IMR-90 (cell line): ENCODE measurements around the gene RFTN2. TPM values are rescaled to one million over a fixed set of nuclear protein-coding genes. Genes with fewer than 3 reads are reported as not detected.
"Not testable (repeated sequence)": the region's sequence is repeated elsewhere in the genome, so short reads cannot be mapped to it uniquely, and the experiment has no call there.

ENCODE experiments used
- ATAC-seq: fragments of 200-7000 bp; cut with Tn5 transposase; 2 replicates; pipeline ENCODE4 v1.9.1; 2020; ENCODE audit warnings: low read depth, mild to moderate bottlenecking, moderate library complexity
- BruUV-seq: library from RNA; stranded (reverse); fragments of 400-500 nt; replicated peaks from 2 replicates; lab custom pipeline; 2021; lab: Mats Ljungman, UMichigan
- CTCF ChIA-PET: fragments of 300-600 bp; formaldehyde crosslinking; extraction: SDS; loops from one replicate; lab custom pipeline; 2021; ENCODE audit warnings: antibody characterized with exemption; lab: Yijun Ruan, JAX
- POLR2A ChIA-PET: fragments of 300-600 bp; sonication (Branson Sonifier 250); formaldehyde crosslinking; loops from one replicate; lab custom pipeline; 2022; ENCODE audit warnings: antibody characterized with exemption; ENCODE audit not compliant: unreplicated experiment; lab: Charles Lee
- DNase-seq: peaks from one replicate; pipeline ENCODE4 v3.0.0; 2013
- H2AFZ ChIP-seq: replicated peaks from 2 replicates; pipeline ENCODE3; 2013; ENCODE audit warnings: low read length, mild to moderate bottlenecking; ENCODE audit not compliant: poor library complexity
- H2AK5ac ChIP-seq: 2 replicates; pipeline ENCODE4 v1.6.1; 2013; ENCODE audit warnings: low read depth, low read length, inconsistent platforms
- H2AK9ac ChIP-seq: replicated peaks from 2 replicates; pipeline ENCODE3; 2013; ENCODE audit warnings: mild to moderate bottlenecking, low read depth, low read length, moderate library complexity; ENCODE audit not compliant: poor library complexity
- H2BK120ac ChIP-seq: 2 replicates; pipeline ENCODE4 v1.6.1; 2013; ENCODE audit warnings: low read depth, low read length, inconsistent platforms
- H2BK15ac ChIP-seq: 3 replicates; pipeline ENCODE4 v1.6.1; 2013; ENCODE audit warnings: low read depth, low read length, inconsistent platforms
- H2BK20ac ChIP-seq: 2 replicates; pipeline ENCODE4 v1.6.1; 2013; ENCODE audit warnings: low read depth, mild to moderate bottlenecking, inconsistent platforms, low read length, moderate library complexity
- H2BK5ac ChIP-seq: 2 replicates; pipeline ENCODE4 v1.6.1; 2013; ENCODE audit warnings: mild to moderate bottlenecking, low read depth, low read length, inconsistent platforms; ENCODE audit not compliant: poor library complexity, severe bottlenecking
- H3K14ac ChIP-seq: replicated peaks from 2 replicates; pipeline ENCODE4 v1.6.1; 2013; ENCODE audit warnings: low read depth, low read length, inconsistent platforms
- H3K18ac ChIP-seq: 2 replicates; pipeline ENCODE4 v1.6.1; 2013; ENCODE audit warnings: low read depth, low read length, control low read depth
- H3K23ac ChIP-seq: 2 replicates; pipeline ENCODE4 v1.6.1; 2013; ENCODE audit warnings: low read depth, low read length, inconsistent platforms
- H3K27ac ChIP-seq: 2 replicates; pipeline ENCODE4 v1.5.1; 2013; ENCODE audit warnings: mild to moderate bottlenecking, control low read depth, low read length; ENCODE audit not compliant: insufficient read depth
- H3K27me3 ChIP-seq: 2 replicates; pipeline ENCODE4 v1.6.1; 2013; ENCODE audit warnings: low read length; ENCODE audit not compliant: control insufficient read depth, insufficient read depth
- H3K36me3 ChIP-seq: 2 replicates; pipeline ENCODE4 v1.6.1; 2013; ENCODE audit warnings: low read length, mixed read lengths; ENCODE audit not compliant: control insufficient read depth, insufficient read depth
- H3K4ac ChIP-seq: 2 replicates; pipeline ENCODE4 v1.6.1; 2013; ENCODE audit warnings: low read depth, low read length, inconsistent platforms
- H3K4me1 ChIP-seq: 2 replicates; pipeline ENCODE4 v1.6.1; 2013; ENCODE audit warnings: low read length, mixed read lengths; ENCODE audit not compliant: control insufficient read depth, insufficient read depth
- H3K4me2 ChIP-seq: 2 replicates; pipeline ENCODE4 v1.6.1; 2013; ENCODE audit warnings: low read depth, mild to moderate bottlenecking, control low read depth, low read length, moderate library complexity
- H3K4me3 ChIP-seq: 2 replicates; pipeline ENCODE4 v1.5.1; 2013; ENCODE audit warnings: low read depth, mild to moderate bottlenecking, control low read depth, low read length, moderate library complexity; ENCODE audit not compliant: insufficient read depth
- H3K56ac ChIP-seq: 2 replicates; pipeline ENCODE4 v1.6.1; 2013; ENCODE audit warnings: low read length, inconsistent platforms; ENCODE audit not compliant: insufficient read depth; ENCODE audit errors: extremely low read depth
- H3K79me1 ChIP-seq, 2 experiments: 2 replicates each; pipeline ENCODE4 v1.6.1; 2013; ENCODE audit warnings: low read length in 2 of 2, inconsistent platforms in 1 of 2, low read depth in 1 of 2
- H3K9ac ChIP-seq: 2 replicates; pipeline ENCODE4 v1.6.1; 2013; ENCODE audit warnings: low read depth, low read length, control low read depth
- H3K9me1 ChIP-seq: 2 replicates; pipeline ENCODE4 v1.6.1; 2013; ENCODE audit warnings: low read length, inconsistent platforms; ENCODE audit not compliant: insufficient read depth
- H3K9me3 ChIP-seq: 2 replicates; pipeline ENCODE4 v1.6.1; 2013; ENCODE audit warnings: low read length; ENCODE audit not compliant: control insufficient read depth, insufficient read depth
- H4K20me1 ChIP-seq: 2 replicates; pipeline ENCODE4 v1.6.1; 2013; ENCODE audit warnings: low read length, inconsistent platforms; ENCODE audit not compliant: insufficient read depth
- H4K5ac ChIP-seq: 2 replicates; pipeline ENCODE4 v1.6.1; 2013; ENCODE audit warnings: mild to moderate bottlenecking, low read depth, low read length, control low read depth
- H4K8ac ChIP-seq, 2 experiments: 2 replicates each; pipeline ENCODE4 v1.6.1; 2013; ENCODE audit warnings: low read depth in 2 of 2, low read length in 2 of 2, control low read depth in 1 of 2, inconsistent platforms in 1 of 2
- H4K91ac ChIP-seq: 2 replicates; pipeline ENCODE4 v1.6.1; 2013; ENCODE audit warnings: low read depth, low read length, inconsistent platforms; ENCODE audit not compliant: insufficient read depth
- WGBS, 2 experiments: methylation state at CpG; one replicate each; pipeline versions ENCODE4 v1.1.5 to v1.1.7; 2013; ENCODE audit warnings: missing lambda C conversion rate in 2 of 2; ENCODE audit not compliant: insufficient read length in 1 of 2; ENCODE audit errors: extremely low coverage in 2 of 2; 5-methylcytosine and 5-hydroxymethylcytosine counted together
- dilution Hi-C: fragments of 300-500 bp; cut with HindIII; formaldehyde crosslinking; loops from one replicate; pipeline ENCODE4 v1.14.3; 2018; ENCODE audit warnings: low sequenced_read_pairs; ENCODE audit not compliant: unreplicated experiment
- in situ Hi-C: fragments of 300-500 bp; cut with MboI; formaldehyde crosslinking; loops from 3 replicates; pipeline ENCODE4 v1.14.3; 2019; ENCODE audit warnings: low sequenced_read_pairs, inconsistent platforms, mixed read lengths
- intact Hi-C: fragments of 100-400 bp; cut with micrococcal nuclease; formaldehyde crosslinking; loops from 2 replicates; pipeline ENCODE4 v1.10.0; 2022
- polyA plus RNA-seq, 3 experiments: library from polyadenylated mRNA; depleted of rRNA; stranded (reverse); fragments of >200 nt; gene quantifications; 2 replicates each; pipeline ENCODE4 v1.2.3, GENCODE V29; 2012; ENCODE audit warnings: low replicate concordance in 1 of 3
- total RNA-seq: library from RNA; depleted of rRNA; stranded (reverse); fragments of >200 nt; gene quantifications from 2 replicates; pipeline ENCODE4 v1.2.3, GENCODE V29; 2012

RFTN2 gene
- total and polyA plus RNA-seq, 2 of the 4 experiments (the other 2 are of a cell fraction) = 0.44 to 2.3 TPM

GRCh38 chr2:197709140-197709539 lies 33.8 kb upstream of the RFTN2 start:
- dilution Hi-C loops, H2AK9ac ChIP-seq, H2BK5ac ChIP-seq, ATAC-seq, POLR2A ChIA-PET, H3K4me2 ChIP-seq, H4K91ac ChIP-seq, BruUV-seq, H3K56ac ChIP-seq, H3K9ac ChIP-seq, H3K4me3 ChIP-seq, H3K27ac ChIP-seq, H4K5ac ChIP-seq, H3K4ac ChIP-seq, H3K27me3 ChIP-seq, H3K4me1 ChIP-seq, H3K14ac ChIP-seq, H2BK20ac ChIP-seq, H2AFZ ChIP-seq, H3K36me3 ChIP-seq, H3K9me3 ChIP-seq, DNase-seq, H3K9me1 ChIP-seq, H4K8ac ChIP-seq, H2BK120ac ChIP-seq: not testable (repeated sequence)
- CTCF ChIA-PET = interaction anchor here (1.1 kb wide), 1 partner anchor 70 kb away, joined by 3 read pairs; no protein-coding TSS in a partner anchor
- Histone ChIP-seq H2BK15ac (0 out of 3 replicates have a peak overlapping the region, but pooled peaks have one; percentile 62), H3K23ac (peak overlapping the region; percentile 41; the same call in 1 of the 2 replicates), H3K79me1 (peaks cover 26 to 51% of the 10 kb centered on the region in 2 experiments), H3K18ac (peak overlapping the region; percentile 8; the same call in 1 of the 2 replicates), H4K20me1 (peaks cover 20% of the 10 kb centered on the region), H2AK5ac (0 out of 2 replicates have a peak overlapping the region, but pooled peaks have one; percentile 2)
- intact Hi-C loops = loop anchor here (5.0 to 10.0 kb wide), 4 partner anchors 192 to 588 kb away; partner anchors contain the start of genes MOB4 and SF3B1
- in situ Hi-C loops = loop anchor here (10.0 kb wide), 1 partner anchor 194 kb away; the partner anchor contains the start of gene MOB4
- WGBS, 2 experiments = no CpG with 5 or more reads among the region's 7 CpGs
